ENCODE measurements around the gene ENDOV.

ENDOV gene

GRCh38 chr17:80449930-80450576 is 35.1 kb downstream of the ENDOV start:
- no peak for DNase-seq (ENCODE audit: low read depth in 2 of 2)

- no peak for DNase-seq (ENCODE audit: low read depth in 2 of 2)
These were observed 36.3 kb downstream of the ENDOV start for GRCh38 chr17:80451104-80451775.

- no peak for DNase-seq (ENCODE audit: low read depth in 2 of 2)
These were observed 37.4 kb downstream of the ENDOV start for GRCh38 chr17:80452173-80452915.

GRCh38 chr17:80453126-80453997 is 38.4 kb downstream of the ENDOV start:
- DNase-seq (ENCODE audit: low read depth in 2 of 2): no peak

- DNase-seq (ENCODE audit: low read depth in 2 of 2): no peak
These were observed 39.1 kb downstream of the ENDOV start for GRCh38 chr17:80453998-80454556.

GRCh38 chr17:80454557-80455335 is 39.8 kb downstream of the ENDOV start:
- peak; percentile 94 to 95 for DNase-seq (ENCODE audit: low read depth in 2 of 2)

GRCh38 chr17:80455336-80455710 is 40.4 kb downstream of the ENDOV start:
- peak; percentile 23 to 26 for DNase-seq (ENCODE audit: low read depth in 2 of 2)

- DNase-seq (ENCODE audit: low read depth in 2 of 2): no peak
These were observed 40.8 kb downstream of the ENDOV start for GRCh38 chr17:80455784-80456183.

- DNase-seq (ENCODE audit: low read depth in 2 of 2): no peak
These were observed 41.7 kb downstream of the ENDOV start for GRCh38 chr17:80456465-80457235.

- DNase-seq (ENCODE audit: low read depth in 2 of 2): no peak
These were observed 42.4 kb downstream of the ENDOV start for GRCh38 chr17:80457236-80457856.

GRCh38 chr17:80458016-80458415 is 43.0 kb downstream of the ENDOV start:
- no peak for DNase-seq (ENCODE audit: low read depth in 2 of 2)

GRCh38 chr17:80459234-80459633 is 44.3 kb downstream of the ENDOV start:
- DNase-seq (ENCODE audit: low read depth in 2 of 2): no peak

GRCh38 chr17:80460429-80460834 is 45.5 kb downstream of the ENDOV start:
- DNase-seq (ENCODE audit: low read depth in 2 of 2): no peak

- DNase-seq (ENCODE audit: low read depth in 2 of 2): no peak
These were observed 46.7 kb downstream of the ENDOV start for GRCh38 chr17:80461528-80462160.

GRCh38 chr17:80463784-80464400 is 48.9 kb downstream of the ENDOV start:
- no peak for DNase-seq (ENCODE audit: low read depth in 2 of 2)

GRCh38 chr17:80464486-80464885 is 49.5 kb downstream of the ENDOV start:
- no peak for DNase-seq (ENCODE audit: low read depth in 2 of 2)

GRCh38 chr17:80465327-80465974 is 50.5 kb downstream of the ENDOV start:
- no peak for DNase-seq (ENCODE audit: low read depth in 2 of 2)

- no peak for DNase-seq (ENCODE audit: low read depth in 2 of 2)
These were observed 51.3 kb downstream of the ENDOV start for GRCh38 chr17:80466188-80466705.
